Mesenchymal stem cell (in vitro differentiated cells and primary cell): Measurements from ENCODE around the gene AMZ1.
A peak's percentile ranks its signal among the peaks of the same experiment; 100 is the strongest.

Source experiments
- DNase-seq: peaks from one replicate; pipeline ENCODE4 v3.0.0-alpha.2; 2013
- H2AFZ ChIP-seq: one replicate; pipeline ENCODE4 v1.6.1; 2013; ENCODE audit warnings: low read depth, mild to moderate bottlenecking, control low read depth, inconsistent platforms, low read length, moderate library complexity
- H2AK5ac ChIP-seq: 2 replicates; pipeline ENCODE4 v1.6.1; 2013; ENCODE audit warnings: low read length, moderate library complexity, mild to moderate bottlenecking, inconsistent platforms; ENCODE audit not compliant: severe bottlenecking
- H2BK120ac ChIP-seq: one replicate; pipeline ENCODE4 v1.6.1; 2013; ENCODE audit warnings: low read depth, mild to moderate bottlenecking, inconsistent platforms, low read length, moderate library complexity
- H2BK12ac ChIP-seq, 2 experiments: one replicate each; pipeline ENCODE4 v1.6.1; 2013; ENCODE audit warnings: inconsistent platforms in 2 of 2, low read length in 2 of 2, mild to moderate bottlenecking in 2 of 2, moderate library complexity in 2 of 2, control low read depth in 1 of 2
- H2BK15ac ChIP-seq: one replicate; pipeline ENCODE4 v1.6.1; 2013; ENCODE audit warnings: mild to moderate bottlenecking, low read depth, inconsistent platforms; ENCODE audit not compliant: poor library complexity, severe bottlenecking
- H2BK5ac ChIP-seq: 2 replicates; pipeline ENCODE4 v1.6.1; 2013; ENCODE audit warnings: low read depth, mild to moderate bottlenecking, low read length, control low read depth, inconsistent platforms; ENCODE audit not compliant: poor library complexity, severe bottlenecking
- H3K14ac ChIP-seq, 2 experiments: one replicate each; pipeline ENCODE4 v1.6.1; 2013; ENCODE audit warnings: inconsistent platforms in 2 of 2, low read length in 2 of 2, control low read depth in 1 of 2, mild to moderate bottlenecking in 1 of 2, moderate library complexity in 1 of 2
- H3K18ac ChIP-seq, 2 experiments: one replicate each; pipeline ENCODE4 v1.6.1; 2013; ENCODE audit warnings: inconsistent platforms in 2 of 2, low read length in 2 of 2, control low read depth in 1 of 2, low read depth in 1 of 2, mild to moderate bottlenecking in 1 of 2
- H3K23ac ChIP-seq, 2 experiments: one replicate each; pipeline ENCODE4 v1.6.1; 2013; ENCODE audit warnings: inconsistent platforms in 2 of 2, low read length in 2 of 2, mild to moderate bottlenecking in 2 of 2, moderate library complexity in 2 of 2, control low read depth in 1 of 2
- H3K27ac ChIP-seq: 2 replicates; pipeline ENCODE4 v1.5.1; 2013; ENCODE audit warnings: mild to moderate bottlenecking, moderate library complexity, low read length, control low read depth, inconsistent platforms; ENCODE audit not compliant: poor library complexity, severe bottlenecking
- H3K27me3 ChIP-seq, 2 experiments: 2 replicates each; pipeline versions ENCODE4 v1.6.1 to v1.7.0; 2013; ENCODE audit warnings: low read length in 2 of 2, mild to moderate bottlenecking in 2 of 2, moderate library complexity in 2 of 2, control low read depth in 1 of 2, inconsistent platforms in 1 of 2; ENCODE audit not compliant: control insufficient read depth in 1 of 2, insufficient read depth in 1 of 2
- H3K36me3 ChIP-seq, 2 experiments: 2 replicates each; pipeline versions ENCODE4 v1.6.1 to v1.7.0; 2013; ENCODE audit warnings: low read length in 2 of 2, control low read depth in 1 of 2, inconsistent platforms in 1 of 2, low read depth in 1 of 2, mild to moderate bottlenecking in 1 of 2; ENCODE audit not compliant: insufficient read depth in 2 of 2, control insufficient read depth in 1 of 2
- H3K4ac ChIP-seq, 2 experiments: one replicate each; pipeline ENCODE4 v1.6.1; 2013; ENCODE audit warnings: inconsistent platforms in 2 of 2, low read length in 2 of 2, mild to moderate bottlenecking in 2 of 2, moderate library complexity in 2 of 2, control low read depth in 1 of 2, low read depth in 1 of 2
- H3K4me1 ChIP-seq: 2 replicates; pipeline ENCODE4 v1.6.1; 2013; ENCODE audit warnings: low read depth, low read length, control low read depth; ENCODE audit not compliant: control insufficient read depth, insufficient read depth
- H3K4me2 ChIP-seq: 2 replicates; pipeline ENCODE4 v1.6.1; 2013; ENCODE audit warnings: low read length, mild to moderate bottlenecking, inconsistent platforms; ENCODE audit not compliant: poor library complexity, severe bottlenecking
- H3K4me3 ChIP-seq, 2 experiments: 2 replicates each; pipeline versions ENCODE4 v1.5.1 to v1.7.0; 2013; ENCODE audit warnings: low read length in 2 of 2, mild to moderate bottlenecking in 2 of 2, control low read depth in 1 of 2, low read depth in 1 of 2; ENCODE audit not compliant: insufficient read depth in 1 of 2
- H3K79me1 ChIP-seq: replicated peaks from 2 replicates; pipeline ENCODE4 v1.6.1; 2013; ENCODE audit warnings: mild to moderate bottlenecking, control low read depth, low read length, inconsistent platforms; ENCODE audit not compliant: poor library complexity, severe bottlenecking
- H3K9ac ChIP-seq: 2 replicates; pipeline ENCODE4 v1.7.0; 2013; ENCODE audit warnings: mild to moderate bottlenecking, low read length, moderate library complexity
- H3K9me3 ChIP-seq: 2 replicates; pipeline ENCODE4 v1.7.0; 2013; ENCODE audit warnings: mild to moderate bottlenecking, low read length; ENCODE audit not compliant: control insufficient read depth
- H4K8ac ChIP-seq: one replicate; pipeline ENCODE4 v1.6.1; 2013; ENCODE audit warnings: inconsistent platforms, mild to moderate bottlenecking, low read length, moderate library complexity
- H4K91ac ChIP-seq: one replicate; pipeline ENCODE4 v1.6.1; 2013; ENCODE audit warnings: mild to moderate bottlenecking, low read length, inconsistent platforms
- WGBS: methylation state at CpG from one replicate; pipeline ENCODE4 v1.1.7; 2013; ENCODE audit warnings: mixed read lengths; 5-methylcytosine and 5-hydroxymethylcytosine counted together

AMZ1 gene

GRCh38 chr7:2646680-2647571 lies 41.1 kb upstream of the AMZ1 start:
- no peak overlapping the region for H2BK120ac ChIP-seq
- no peak overlapping the region for H3K4me2 ChIP-seq
- peak overlapping the region; percentile 29 for H4K91ac ChIP-seq
- no peak overlapping the region for H3K18ac ChIP-seq
- H2AK5ac ChIP-seq, result no peak overlapping the region
- no peak overlapping the region for H3K14ac ChIP-seq
- H2BK12ac ChIP-seq, result no peak overlapping the region
- no peaks in the 10 kb centered on the region for H3K9me3 ChIP-seq
- H3K4me3 ChIP-seq, result no peak overlapping the region
- peaks cover 64% of the 10 kb centered on the region for H3K4me1 ChIP-seq
- WGBS, result 94% methylated on average over 67 of the region's 73 CpGs
- H2BK5ac ChIP-seq, result no peak overlapping the region
- no peaks in the 10 kb centered on the region for H3K27me3 ChIP-seq
- H4K8ac ChIP-seq, result peak overlapping the region; percentile 35
- no peak overlapping the region for H3K9ac ChIP-seq
- no peak overlapping the region for H2AFZ ChIP-seq
- H3K79me1 ChIP-seq, result peaks cover 16% of the 10 kb centered on the region
- H3K23ac ChIP-seq, result peak overlapping the region in 1 of 2 experiments; percentile 23
- no peak overlapping the region for H2BK15ac ChIP-seq
- DNase-seq, result no peak
- no peak overlapping the region for H3K27ac ChIP-seq
- no peak overlapping the region for H3K4ac ChIP-seq
- peaks cover 34 to 87% of the 10 kb centered on the region in 2 experiments for H3K36me3 ChIP-seq

GRCh38 chr7:2647594-2648172 lies 40.3 kb upstream of the AMZ1 start:
- Histone ChIP-seq H3K9ac (no peak overlapping the region), H3K36me3 (peaks cover 41 to 94% of the 10 kb centered on the region in 2 experiments), H3K9me3 (no peaks in the 10 kb centered on the region), H2BK5ac (no peak overlapping the region), H3K27ac (no peak overlapping the region), H4K91ac (peak overlapping the region; percentile 29), H3K4ac (no peak overlapping the region), H3K4me2 (no peak overlapping the region), H2AFZ (no peak overlapping the region), H2BK120ac (no peak overlapping the region), H3K4me3 (no peak overlapping the region), H2BK12ac (no peak overlapping the region), H3K27me3 (no peaks in the 10 kb centered on the region), H4K8ac (no peak overlapping the region), H3K4me1 (peaks cover 64% of the 10 kb centered on the region), H3K79me1 (peaks cover 19% of the 10 kb centered on the region), H3K23ac (no peak overlapping the region), H3K18ac (no peak overlapping the region), H3K14ac (no peak overlapping the region), H2AK5ac (no peak overlapping the region), H2BK15ac (no peak overlapping the region)
- no peak for DNase-seq
- 98% methylated on average over 13 of the region's 15 CpGs for WGBS

DNA sequence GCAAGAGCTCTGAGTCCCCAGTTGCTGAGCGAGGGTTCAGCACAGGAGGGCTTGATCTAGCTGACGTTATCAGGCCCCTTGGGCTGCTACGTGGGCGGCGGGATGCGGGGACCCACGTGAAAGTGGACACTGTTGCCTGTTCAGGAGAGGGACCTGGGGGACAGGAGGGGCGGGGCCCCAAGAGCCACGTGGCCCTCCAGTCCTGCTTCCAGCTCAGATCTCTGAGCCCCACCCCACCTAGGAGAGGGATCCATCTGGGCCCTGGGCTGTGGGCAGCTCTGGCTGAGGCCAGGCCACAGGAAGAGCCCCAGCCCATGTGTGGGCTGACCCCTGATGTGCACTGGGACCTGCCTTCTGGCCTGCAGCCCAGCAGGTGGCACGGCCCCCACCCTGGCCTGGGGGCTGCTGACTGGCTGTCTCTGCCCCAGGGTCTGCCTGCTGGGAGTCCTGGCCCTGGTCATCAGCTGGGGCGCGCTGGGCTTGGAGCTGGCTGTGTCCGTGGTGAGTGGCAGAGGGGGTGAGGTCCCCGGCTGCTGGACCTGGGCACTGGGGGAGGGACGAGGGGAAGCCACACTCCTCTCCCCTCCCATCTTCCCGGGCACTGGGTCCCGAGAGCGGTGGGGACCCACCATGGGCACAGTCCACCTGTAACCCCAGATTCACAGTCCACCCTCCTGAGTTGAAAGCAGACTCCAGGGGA lies 38.7 kb upstream of the AMZ1 start:
- no peak overlapping the region for H2AFZ ChIP-seq
- no peak overlapping the region for H3K9ac ChIP-seq
- H3K18ac ChIP-seq, result no peak overlapping the region
- no peaks in the 10 kb centered on the region for H3K9me3 ChIP-seq
- no peak overlapping the region for H2BK15ac ChIP-seq
- no peaks in the 10 kb centered on the region for H3K27me3 ChIP-seq
- H3K36me3 ChIP-seq, result peaks cover 50 to 95% of the 10 kb centered on the region in 2 experiments
- no peak overlapping the region for H2BK5ac ChIP-seq
- H4K8ac ChIP-seq, result no peak overlapping the region
- H3K27ac ChIP-seq, result peak overlapping the region; percentile 5
- no peak overlapping the region for H4K91ac ChIP-seq
- peaks cover 19% of the 10 kb centered on the region for H3K79me1 ChIP-seq
- H3K23ac ChIP-seq, result no peak overlapping the region
- no peak overlapping the region for H3K4me2 ChIP-seq
- no peak overlapping the region for H2BK120ac ChIP-seq
- 93% methylated on average over 18 of the region's 18 CpGs for WGBS
- no peak overlapping the region for H2BK12ac ChIP-seq
- DNase-seq, result no peak
- no peak overlapping the region for H3K14ac ChIP-seq
- H3K4me1 ChIP-seq, result peaks cover 53% of the 10 kb centered on the region
- H3K4me3 ChIP-seq, result no peak overlapping the region
- H3K4ac ChIP-seq, result no peak overlapping the region
- no peak overlapping the region for H2AK5ac ChIP-seq

GRCh38 chr7:2649991-2650390 lies 38.0 kb upstream of the AMZ1 start:
- over 99% methylated on average over 11 of the region's 11 CpGs for WGBS
- H2BK12ac ChIP-seq, result no peak overlapping the region
- H3K14ac ChIP-seq, result no peak overlapping the region
- no peak overlapping the region for H2AK5ac ChIP-seq
- peaks cover 53 to 95% of the 10 kb centered on the region in 2 experiments for H3K36me3 ChIP-seq
- no peak for DNase-seq
- no peak overlapping the region for H2BK5ac ChIP-seq
- peaks cover 21% of the 10 kb centered on the region for H3K79me1 ChIP-seq
- no peak overlapping the region for H2BK15ac ChIP-seq
- H2BK120ac ChIP-seq, result no peak overlapping the region
- no peak overlapping the region for H3K4me3 ChIP-seq
- H3K18ac ChIP-seq, result no peak overlapping the region
- H3K4me2 ChIP-seq, result no peak overlapping the region
- no peak overlapping the region for H3K4ac ChIP-seq
- H2AFZ ChIP-seq, result no peak overlapping the region
- H3K9me3 ChIP-seq, result no peaks in the 10 kb centered on the region
- H3K27ac ChIP-seq, result no peak overlapping the region
- H4K8ac ChIP-seq, result peak overlapping the region; percentile 28
- peaks cover 46% of the 10 kb centered on the region for H3K4me1 ChIP-seq
- H3K9ac ChIP-seq, result no peak overlapping the region
- no peaks in the 10 kb centered on the region for H3K27me3 ChIP-seq
- no peak overlapping the region for H4K91ac ChIP-seq
- no peak overlapping the region for H3K23ac ChIP-seq
